PC-9 (cell line): Measurements from ENCODE around the gene ATP5PO. TPM values are rescaled to one million over a fixed set of nuclear protein-coding genes. Genes with fewer than 3 reads are reported as not detected.
"Not testable (repeated sequence)": the region's sequence is repeated elsewhere in the genome, so short reads cannot be mapped to it uniquely, and the experiment has no call there.

ENCODE experiments used
- BruUV-seq: library from RNA; stranded (reverse); fragments of 400-500 nt; replicated peaks from 2 replicates; lab custom pipeline; 2021; lab: Mats Ljungman, UMichigan
- CTCF ChIA-PET: fragments of 300-600 bp; sonication (Branson Sonifier 250); formaldehyde crosslinking; loops from one replicate; lab custom pipeline; 2022; ENCODE audit warnings: antibody characterized with exemption; lab: Charles Lee
- POLR2A ChIA-PET: fragments of 300-600 bp; sonication (Branson Sonifier 250); formaldehyde crosslinking; loops from one replicate; lab custom pipeline; 2022; ENCODE audit warnings: antibody characterized with exemption; ENCODE audit not compliant: unreplicated experiment; lab: Charles Lee
- DNase-seq, 2 experiments: peaks; one replicate each; pipeline versions ENCODE4 v3.0.0 to v3.0.0-alpha.2; 2015 to 2022; ENCODE audit warnings: mixed read lengths in 1 of 2
- H2AFZ ChIP-seq: fragments of 200-600 bp; sonication (generic); 2 replicates; pipeline ENCODE4 v1.8.1; 2017; ENCODE audit warnings: antibody characterized with exemption
- H3F3A ChIP-seq: fragments of 200-600 bp; sonication (generic); 2 replicates; pipeline ENCODE4 v1.8.1; 2017; ENCODE audit warnings: antibody characterized with exemption, mild to moderate bottlenecking, low read depth; ENCODE audit not compliant: insufficient read depth
- H3K27ac ChIP-seq: fragments of 200-600 bp; sonication (generic); 2 replicates; pipeline ENCODE4 v1.6.1; 2016; ENCODE audit warnings: mixed run types
- H3K27me3 ChIP-seq: fragments of 200-600 bp; sonication (generic); 2 replicates; pipeline ENCODE4 v1.6.1; 2016; ENCODE audit warnings: low read depth, mixed run types; ENCODE audit not compliant: insufficient read depth
- H3K36me3 ChIP-seq: fragments of 200-600 bp; sonication (generic); 2 replicates; pipeline ENCODE4 v1.6.1; 2016; ENCODE audit warnings: low read depth, mixed run types
- H3K4me1 ChIP-seq: fragments of 200-600 bp; sonication (generic); replicated peaks from 2 replicates; pipeline ENCODE4 v1.6.1; 2016; ENCODE audit warnings: mixed run types; ENCODE audit not compliant: insufficient read depth
- H3K4me2 ChIP-seq: fragments of 200-600 bp; sonication (generic); 2 replicates; pipeline ENCODE4 v1.6.1; 2017; ENCODE audit warnings: mixed run types
- H3K4me3 ChIP-seq: fragments of 200-600 bp; sonication (generic); 2 replicates; pipeline ENCODE4 v1.6.1; 2016; ENCODE audit warnings: mixed run types
- H3K79me2 ChIP-seq: fragments of 200-600 bp; sonication (generic); 2 replicates; pipeline ENCODE4 v1.6.1; 2017; ENCODE audit warnings: low read depth, mixed run types
- H3K9me2 ChIP-seq: fragments of 200-600 bp; sonication (generic); 2 replicates; pipeline ENCODE4 v1.8.1; 2017; ENCODE audit warnings: mild to moderate bottlenecking; ENCODE audit not compliant: insufficient read depth
- H3K9me3 ChIP-seq: fragments of 200-600 bp; sonication (generic); 2 replicates; pipeline ENCODE4 v1.8.1; 2016; ENCODE audit warnings: low read depth; ENCODE audit not compliant: insufficient read depth
- H4K20me1 ChIP-seq: fragments of 200-600 bp; sonication (generic); 2 replicates; pipeline ENCODE4 v1.8.1; 2017; ENCODE audit not compliant: insufficient read depth
- EZH2 ChIP-seq: fragments of 200-600 bp; sonication (generic); IDR thresholded peaks from 2 replicates; pipeline ENCODE4 v1.8.0; 2017; ENCODE audit warnings: antibody characterized with exemption, low read depth
- intact Hi-C: fragments of 100-400 bp; cut with micrococcal nuclease; formaldehyde crosslinking; loops from one replicate; pipeline ENCODE4 v1.10.0; 2022; ENCODE audit not compliant: unreplicated experiment
- total RNA-seq: library from RNA; stranded (reverse); gene quantifications from 2 replicates; pipeline ENCODE4 v1.2.3, GENCODE V29; 2021
- TF ChIP-seq, protein P1 (sequence below): fragments of 200-600 bp; sonication (generic); conservative IDR thresholded peaks from 2 replicates; pipeline ENCODE4 v1.6.1; 2017; ENCODE audit warnings: mixed run types, antibody characterized with exemption, mild to moderate bottlenecking, moderate library complexity

Gene ATP5PO
- total RNA-seq, 1 experiment from 2014 or later, result 134 TPM

GRCh38 chr21:33936301-33937038, 20.9 kb upstream of the ATP5PO start:
- no peak for DNase-seq
- no peak overlapping the region for H3K4me2 ChIP-seq
- no peak overlapping the region for H3K4me3 ChIP-seq
- no peaks in the 10 kb centered on the region for H3K9me2 ChIP-seq
- intact Hi-C loops, result no loop called here
- H3K36me3 ChIP-seq, result no peaks in the 10 kb centered on the region
- no TSS peak for BruUV-seq
- H3K27me3 ChIP-seq, result no peaks in the 10 kb centered on the region
- no peaks in the 10 kb centered on the region for H3K9me3 ChIP-seq
- H3K27ac ChIP-seq, result no peak overlapping the region
- ChIA-PET CTCF (interaction anchor here (0.5 kb wide), 1 partner anchor 729 kb away, joined by 4 read pairs; no protein-coding TSS in a partner anchor), POLR2A (no interaction called here)
- H3K4me1 ChIP-seq, result no peaks in the 10 kb centered on the region
- no peak overlapping the region for H2AFZ ChIP-seq
- H3K79me2 ChIP-seq, result no peaks in the 10 kb centered on the region
- no peaks in the 10 kb centered on the region for H4K20me1 ChIP-seq
- no peak for TF ChIP-seq EZH2
- TF ChIP-seq, protein P1, sequence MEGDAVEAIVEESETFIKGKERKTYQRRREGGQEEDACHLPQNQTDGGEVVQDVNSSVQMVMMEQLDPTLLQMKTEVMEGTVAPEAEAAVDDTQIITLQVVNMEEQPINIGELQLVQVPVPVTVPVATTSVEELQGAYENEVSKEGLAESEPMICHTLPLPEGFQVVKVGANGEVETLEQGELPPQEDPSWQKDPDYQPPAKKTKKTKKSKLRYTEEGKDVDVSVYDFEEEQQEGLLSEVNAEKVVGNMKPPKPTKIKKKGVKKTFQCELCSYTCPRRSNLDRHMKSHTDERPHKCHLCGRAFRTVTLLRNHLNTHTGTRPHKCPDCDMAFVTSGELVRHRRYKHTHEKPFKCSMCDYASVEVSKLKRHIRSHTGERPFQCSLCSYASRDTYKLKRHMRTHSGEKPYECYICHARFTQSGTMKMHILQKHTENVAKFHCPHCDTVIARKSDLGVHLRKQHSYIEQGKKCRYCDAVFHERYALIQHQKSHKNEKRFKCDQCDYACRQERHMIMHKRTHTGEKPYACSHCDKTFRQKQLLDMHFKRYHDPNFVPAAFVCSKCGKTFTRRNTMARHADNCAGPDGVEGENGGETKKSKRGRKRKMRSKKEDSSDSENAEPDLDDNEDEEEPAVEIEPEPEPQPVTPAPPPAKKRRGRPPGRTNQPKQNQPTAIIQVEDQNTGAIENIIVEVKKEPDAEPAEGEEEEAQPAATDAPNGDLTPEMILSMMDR, result no peak
- H3F3A ChIP-seq, result no peaks in the 10 kb centered on the region

DNA sequence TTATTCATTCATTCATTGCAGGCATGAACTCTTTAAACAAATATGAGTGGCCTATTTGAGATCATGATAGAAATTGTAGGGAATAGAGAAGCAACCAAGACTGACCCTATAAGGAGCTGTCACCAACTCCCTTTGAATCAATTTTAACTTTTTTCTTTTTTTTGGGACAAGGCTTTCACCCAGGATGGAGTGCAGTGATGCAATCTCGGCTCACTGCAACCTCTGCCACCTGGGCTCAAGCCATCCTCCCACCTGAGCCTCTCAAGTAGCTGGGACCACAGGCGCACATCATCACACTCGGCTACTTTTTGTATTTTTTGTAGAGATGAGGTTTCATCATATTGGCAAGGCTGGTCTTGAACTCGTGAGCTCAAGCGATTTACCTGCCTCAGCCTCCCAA, 17.1 kb upstream of the ATP5PO start:
- H3K27ac ChIP-seq, result no peak overlapping the region
- H3K27me3 ChIP-seq, result no peaks in the 10 kb centered on the region
- H3K4me1 ChIP-seq, result no peaks in the 10 kb centered on the region
- no peak overlapping the region for H3K4me3 ChIP-seq
- DNase-seq, result no peak
- no peaks in the 10 kb centered on the region for H3F3A ChIP-seq
- H3K4me2 ChIP-seq, result no peak overlapping the region
- no peaks in the 10 kb centered on the region for H3K9me3 ChIP-seq
- no TSS peak for BruUV-seq
- H3K79me2 ChIP-seq, result no peaks in the 10 kb centered on the region
- no peaks in the 10 kb centered on the region for H4K20me1 ChIP-seq
- intact Hi-C loops, result no loop called here
- ChIA-PET CTCF (no interaction called here), POLR2A (no interaction called here)
- H3K36me3 ChIP-seq, result no peaks in the 10 kb centered on the region
- H3K9me2 ChIP-seq, result no peaks in the 10 kb centered on the region
- H2AFZ ChIP-seq, result no peak overlapping the region
- no peak for TF ChIP-seq EZH2
- TF ChIP-seq, protein P1, result no peak

DNA sequence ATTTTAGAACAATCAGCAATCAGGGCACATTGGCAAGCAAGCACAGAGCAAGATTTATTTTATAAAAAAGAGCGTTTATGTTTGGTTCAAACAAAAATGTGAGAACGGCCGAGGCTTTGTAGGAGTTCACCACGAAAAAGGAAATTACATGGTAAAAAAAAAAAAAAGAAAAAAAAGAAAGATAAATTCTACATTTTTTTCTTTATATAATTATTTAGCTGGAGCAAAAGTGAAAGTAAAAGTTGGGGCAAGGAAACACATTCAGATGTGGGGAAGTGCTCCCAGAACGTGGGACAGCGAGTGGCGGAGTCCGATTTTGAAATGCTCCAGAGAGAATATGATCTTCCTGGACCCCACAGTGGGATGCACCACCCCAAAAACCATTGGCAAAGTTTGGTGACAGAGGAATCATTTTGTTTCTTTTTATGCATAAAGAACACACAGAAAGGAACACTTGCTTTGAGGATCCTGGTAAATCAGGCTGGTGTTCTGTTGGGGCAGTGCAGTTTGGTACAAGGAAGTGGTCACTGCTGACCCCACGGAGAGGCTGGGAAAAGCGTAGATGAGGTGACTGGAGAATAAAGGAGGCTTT, 16.3 kb upstream of the ATP5PO start:
- no peak overlapping the region for H2AFZ ChIP-seq
- H3K27ac ChIP-seq, result no peak overlapping the region
- no peaks in the 10 kb centered on the region for H3K9me3 ChIP-seq
- no peak for DNase-seq
- no peaks in the 10 kb centered on the region for H3K4me1 ChIP-seq
- H3K27me3 ChIP-seq, result no peaks in the 10 kb centered on the region
- no peaks in the 10 kb centered on the region for H3K9me2 ChIP-seq
- POLR2A ChIA-PET, result no interaction called here
- no peak overlapping the region for H3K4me3 ChIP-seq
- intact Hi-C loops, result no loop called here
- H3K79me2 ChIP-seq, result no peaks in the 10 kb centered on the region
- no peaks in the 10 kb centered on the region for H3K36me3 ChIP-seq
- peak overlapping the region; percentile 59 for H3K4me2 ChIP-seq
- H3F3A ChIP-seq, result no peaks in the 10 kb centered on the region
- TF ChIP-seq, protein P1, result no peak
- no peak for TF ChIP-seq EZH2
- CTCF ChIA-PET, result interaction anchor here (0.7 kb wide), 1 partner anchor 124 kb away, joined by 7 read pairs; no protein-coding TSS in a partner anchor
- H4K20me1 ChIP-seq, result no peaks in the 10 kb centered on the region
- no TSS peak for BruUV-seq

GRCh38 chr21:33931052-33931798, 15.6 kb upstream of the ATP5PO start:
- H4K20me1 ChIP-seq, POLR2A ChIA-PET, H3K4me3 ChIP-seq, H3K9me3 ChIP-seq, H3K4me1 ChIP-seq, intact Hi-C loops, H3F3A ChIP-seq, H2AFZ ChIP-seq, CTCF ChIA-PET, H3K27ac ChIP-seq, H3K9me2 ChIP-seq, BruUV-seq, H3K36me3 ChIP-seq, H3K27me3 ChIP-seq, DNase-seq, H3K79me2 ChIP-seq, H3K4me2 ChIP-seq: not testable (repeated sequence)

GRCh38 chr21:33926248-33926647, 10.6 kb upstream of the ATP5PO start:
- H3K27ac ChIP-seq, H3K4me2 ChIP-seq, BruUV-seq, POLR2A ChIA-PET, DNase-seq, H3K79me2 ChIP-seq, CTCF ChIA-PET, H4K20me1 ChIP-seq, H3K4me3 ChIP-seq, H3K9me2 ChIP-seq, H3F3A ChIP-seq, H3K27me3 ChIP-seq, H3K36me3 ChIP-seq, H3K9me3 ChIP-seq, H3K4me1 ChIP-seq, H2AFZ ChIP-seq: not testable (repeated sequence)
- intact Hi-C loops, result loop anchor here (10.0 kb wide), 2 partner anchors 409 to 709 kb away; no protein-coding TSS in a partner anchor
